PC-9 (cell line): Measurements from ENCODE around the gene WBP2NL. TPM values are rescaled to one million over a fixed set of nuclear protein-coding genes. Genes with fewer than 3 reads are reported as not detected.

ENCODE experiments used
- BruUV-seq: library from RNA; stranded (reverse); fragments of 400-500 nt; replicated peaks from 2 replicates; lab custom pipeline; 2021; lab: Mats Ljungman, UMichigan
- CTCF ChIA-PET: fragments of 300-600 bp; sonication (Branson Sonifier 250); formaldehyde crosslinking; loops from one replicate; lab custom pipeline; 2022; ENCODE audit warnings: antibody characterized with exemption; lab: Charles Lee
- POLR2A ChIA-PET: fragments of 300-600 bp; sonication (Branson Sonifier 250); formaldehyde crosslinking; loops from one replicate; lab custom pipeline; 2022; ENCODE audit warnings: antibody characterized with exemption; ENCODE audit not compliant: unreplicated experiment; lab: Charles Lee
- DNase-seq, 2 experiments: peaks; one replicate each; pipeline versions ENCODE4 v3.0.0 to v3.0.0-alpha.2; 2015 to 2022; ENCODE audit warnings: mixed read lengths in 1 of 2
- H2AFZ ChIP-seq: fragments of 200-600 bp; sonication (generic); 2 replicates; pipeline ENCODE4 v1.8.1; 2017; ENCODE audit warnings: antibody characterized with exemption
- H3F3A ChIP-seq: fragments of 200-600 bp; sonication (generic); 2 replicates; pipeline ENCODE4 v1.8.1; 2017; ENCODE audit warnings: antibody characterized with exemption, mild to moderate bottlenecking, low read depth; ENCODE audit not compliant: insufficient read depth
- H3K27ac ChIP-seq: fragments of 200-600 bp; sonication (generic); 2 replicates; pipeline ENCODE4 v1.6.1; 2016; ENCODE audit warnings: mixed run types
- H3K27me3 ChIP-seq: fragments of 200-600 bp; sonication (generic); 2 replicates; pipeline ENCODE4 v1.6.1; 2016; ENCODE audit warnings: low read depth, mixed run types; ENCODE audit not compliant: insufficient read depth
- H3K36me3 ChIP-seq: fragments of 200-600 bp; sonication (generic); 2 replicates; pipeline ENCODE4 v1.6.1; 2016; ENCODE audit warnings: low read depth, mixed run types
- H3K4me1 ChIP-seq: fragments of 200-600 bp; sonication (generic); replicated peaks from 2 replicates; pipeline ENCODE4 v1.6.1; 2016; ENCODE audit warnings: mixed run types; ENCODE audit not compliant: insufficient read depth
- H3K4me2 ChIP-seq: fragments of 200-600 bp; sonication (generic); 2 replicates; pipeline ENCODE4 v1.6.1; 2017; ENCODE audit warnings: mixed run types
- H3K4me3 ChIP-seq: fragments of 200-600 bp; sonication (generic); 2 replicates; pipeline ENCODE4 v1.6.1; 2016; ENCODE audit warnings: mixed run types
- H3K79me2 ChIP-seq: fragments of 200-600 bp; sonication (generic); 2 replicates; pipeline ENCODE4 v1.6.1; 2017; ENCODE audit warnings: low read depth, mixed run types
- H3K9me2 ChIP-seq: fragments of 200-600 bp; sonication (generic); 2 replicates; pipeline ENCODE4 v1.8.1; 2017; ENCODE audit warnings: mild to moderate bottlenecking; ENCODE audit not compliant: insufficient read depth
- H3K9me3 ChIP-seq: fragments of 200-600 bp; sonication (generic); 2 replicates; pipeline ENCODE4 v1.8.1; 2016; ENCODE audit warnings: low read depth; ENCODE audit not compliant: insufficient read depth
- H4K20me1 ChIP-seq: fragments of 200-600 bp; sonication (generic); 2 replicates; pipeline ENCODE4 v1.8.1; 2017; ENCODE audit not compliant: insufficient read depth
- EZH2 ChIP-seq: fragments of 200-600 bp; sonication (generic); IDR thresholded peaks from 2 replicates; pipeline ENCODE4 v1.8.0; 2017; ENCODE audit warnings: antibody characterized with exemption, low read depth
- intact Hi-C: fragments of 100-400 bp; cut with micrococcal nuclease; formaldehyde crosslinking; loops from one replicate; pipeline ENCODE4 v1.10.0; 2022; ENCODE audit not compliant: unreplicated experiment
- total RNA-seq: library from RNA; stranded (reverse); gene quantifications from 2 replicates; pipeline ENCODE4 v1.2.3, GENCODE V29; 2021
- TF ChIP-seq, protein P1 (sequence below): fragments of 200-600 bp; sonication (generic); conservative IDR thresholded peaks from 2 replicates; pipeline ENCODE4 v1.6.1; 2017; ENCODE audit warnings: mixed run types, antibody characterized with exemption, mild to moderate bottlenecking, moderate library complexity

The WBP2NL gene
- total RNA-seq, 1 experiment from 2014 or later, result 7.1 TPM

DNA sequence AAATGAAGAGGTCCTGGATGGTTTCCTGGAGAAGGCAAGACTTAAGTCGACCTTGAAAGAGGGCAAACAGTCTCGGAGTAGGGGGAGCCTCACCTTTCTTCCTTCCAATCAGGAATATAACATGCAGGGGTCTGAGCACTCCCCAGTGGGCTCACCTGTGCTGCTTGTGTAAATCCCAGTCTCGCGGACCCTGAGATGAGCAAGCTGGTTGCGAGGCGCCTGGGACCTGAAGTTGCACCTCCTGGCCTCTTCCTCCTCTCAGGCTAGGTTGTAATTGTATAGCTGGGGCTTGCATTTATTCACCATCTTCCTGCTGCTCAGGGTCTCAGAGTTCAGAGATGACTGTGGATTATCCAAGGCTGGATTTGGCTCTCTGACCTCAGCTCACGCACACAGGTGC is 7.5 kb upstream of the WBP2NL start:
- H3K9me3 ChIP-seq, result no peaks in the 10 kb centered on the region
- no peaks in the 10 kb centered on the region for H3K9me2 ChIP-seq
- H3K4me2 ChIP-seq, result no peak overlapping the region
- DNase-seq, result no peak
- H3K79me2 ChIP-seq, result no peaks in the 10 kb centered on the region
- H3K27ac ChIP-seq, result no peak overlapping the region
- no peak for TF ChIP-seq EZH2
- TF ChIP-seq, protein P1, sequence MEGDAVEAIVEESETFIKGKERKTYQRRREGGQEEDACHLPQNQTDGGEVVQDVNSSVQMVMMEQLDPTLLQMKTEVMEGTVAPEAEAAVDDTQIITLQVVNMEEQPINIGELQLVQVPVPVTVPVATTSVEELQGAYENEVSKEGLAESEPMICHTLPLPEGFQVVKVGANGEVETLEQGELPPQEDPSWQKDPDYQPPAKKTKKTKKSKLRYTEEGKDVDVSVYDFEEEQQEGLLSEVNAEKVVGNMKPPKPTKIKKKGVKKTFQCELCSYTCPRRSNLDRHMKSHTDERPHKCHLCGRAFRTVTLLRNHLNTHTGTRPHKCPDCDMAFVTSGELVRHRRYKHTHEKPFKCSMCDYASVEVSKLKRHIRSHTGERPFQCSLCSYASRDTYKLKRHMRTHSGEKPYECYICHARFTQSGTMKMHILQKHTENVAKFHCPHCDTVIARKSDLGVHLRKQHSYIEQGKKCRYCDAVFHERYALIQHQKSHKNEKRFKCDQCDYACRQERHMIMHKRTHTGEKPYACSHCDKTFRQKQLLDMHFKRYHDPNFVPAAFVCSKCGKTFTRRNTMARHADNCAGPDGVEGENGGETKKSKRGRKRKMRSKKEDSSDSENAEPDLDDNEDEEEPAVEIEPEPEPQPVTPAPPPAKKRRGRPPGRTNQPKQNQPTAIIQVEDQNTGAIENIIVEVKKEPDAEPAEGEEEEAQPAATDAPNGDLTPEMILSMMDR, result no peak
- H3K4me3 ChIP-seq, result no peak overlapping the region
- POLR2A ChIA-PET, result no interaction called here
- H3K4me1 ChIP-seq, result no peaks in the 10 kb centered on the region
- peaks cover 10% of the 10 kb centered on the region; the same call in 1 of the 2 replicates for H3K27me3 ChIP-seq
- no peaks in the 10 kb centered on the region for H3K36me3 ChIP-seq
- no TSS peak for BruUV-seq
- CTCF ChIA-PET, result no interaction called here
- no peak overlapping the region for H2AFZ ChIP-seq
- intact Hi-C loops, result no loop called here
- H3F3A ChIP-seq, result 0 out of 2 replicates have a peak, but pooled peaks cover 2% of the 10 kb centered on the region
- H4K20me1 ChIP-seq, result no peaks in the 10 kb centered on the region

GRCh38 chr22:41992496-41992895 is 6.1 kb upstream of the WBP2NL start:
- BruUV-seq, result no TSS peak
- ChIA-PET CTCF (no interaction called here), POLR2A (no interaction called here)
- Histone ChIP-seq H3K27ac (no peak overlapping the region), H3K4me2 (no peak overlapping the region), H3K79me2 (no peaks in the 10 kb centered on the region), H3K27me3 (peaks cover 10% of the 10 kb centered on the region; the same call in 1 of the 2 replicates), H4K20me1 (no peaks in the 10 kb centered on the region), H3K36me3 (no peaks in the 10 kb centered on the region), H3K9me2 (no peaks in the 10 kb centered on the region), H3F3A (0 out of 2 replicates have a peak, but pooled peaks cover 2% of the 10 kb centered on the region), H3K9me3 (no peaks in the 10 kb centered on the region), H3K4me3 (no peak overlapping the region), H3K4me1 (no peaks in the 10 kb centered on the region), H2AFZ (no peak overlapping the region)
- intact Hi-C loops, result no loop called here
- no peak for DNase-seq
- no peak for TF ChIP-seq EZH2
- TF ChIP-seq, protein P1, result no peak

DNA sequence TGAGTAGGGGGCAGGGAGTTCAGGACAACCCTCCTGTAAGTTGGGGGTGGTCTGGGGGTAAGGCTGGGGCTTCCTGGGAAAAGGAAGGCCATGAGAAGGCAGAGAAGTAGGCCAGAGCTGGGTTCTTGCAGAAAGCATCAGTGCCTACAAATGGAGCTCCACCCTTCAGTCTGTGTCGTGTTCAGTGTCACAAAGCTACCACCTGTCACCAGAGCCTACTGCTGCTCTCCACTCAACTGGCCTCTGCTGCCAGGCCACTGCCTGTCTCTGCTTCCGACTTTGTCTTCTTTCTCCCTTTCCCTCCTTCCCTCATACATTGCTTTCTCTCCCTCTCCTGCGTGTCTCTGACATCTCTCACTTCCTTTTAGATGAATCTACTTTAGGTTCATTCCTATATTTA is 3.4 kb upstream of the WBP2NL start:
- H3K27ac ChIP-seq, result no peak overlapping the region
- no peaks in the 10 kb centered on the region for H3K36me3 ChIP-seq
- H4K20me1 ChIP-seq, result no peaks in the 10 kb centered on the region
- peaks cover 16% of the 10 kb centered on the region for H3K4me1 ChIP-seq
- ChIA-PET CTCF (no interaction called here), POLR2A (no interaction called here)
- no peak for TF ChIP-seq EZH2
- TF ChIP-seq, protein P1, result no peak
- H3F3A ChIP-seq, result peaks cover 9% of the 10 kb centered on the region; the same call in 1 of the 2 replicates
- no peak overlapping the region; the same call in 1 of the 2 replicates for H2AFZ ChIP-seq
- no peaks in the 10 kb centered on the region for H3K9me2 ChIP-seq
- DNase-seq, result no peak
- intact Hi-C loops, result no loop called here
- H3K27me3 ChIP-seq, result peaks cover 10% of the 10 kb centered on the region; the same call in 1 of the 2 replicates
- BruUV-seq, result no TSS peak
- H3K9me3 ChIP-seq, result no peaks in the 10 kb centered on the region
- peaks cover 6% of the 10 kb centered on the region; the same call in 1 of the 2 replicates for H3K79me2 ChIP-seq
- no peak overlapping the region for H3K4me2 ChIP-seq
- H3K4me3 ChIP-seq, result no peak overlapping the region
